Measurements from ENCODE around the gene PCSK4. TPM values are rescaled to one million over a fixed set of nuclear protein-coding genes. Genes with fewer than 3 reads are reported as not detected.

The PCSK4 gene
- total and polyA plus RNA-seq, 2 of the 4 experiments (the other 2 are of a cell fraction) = 0.72 to 1.7 TPM

GRCh38 chr19:1450735-1451731 lies 39.1 kb downstream of the PCSK4 start:
- intact Hi-C loops (cut with micrococcal nuclease) = no loop called here
- ChIA-PET CTCF (interaction anchor here (0.9 kb wide), 1 partner anchor 15 kb away, joined by 3 read pairs; no protein-coding TSS in a partner anchor), POLR2A (ENCODE audit: unreplicated experiment) (no interaction called here)
- H3K27me3 ChIP-seq (ENCODE audit: control insufficient read depth, insufficient read depth, low read length) = peaks cover 76% of the 10 kb centered on the region
- no peak overlapping the region for H2BK120ac ChIP-seq (ENCODE audit: low read depth, low read length)
- no peak overlapping the region for H4K91ac ChIP-seq (ENCODE audit: insufficient read depth, low read depth, low read length)
- H3K79me1 ChIP-seq (ENCODE audit: low read depth in 1 of 2, low read length in 2 of 2) = no peaks in the 10 kb centered on the region
- no peak overlapping the region for H3K14ac ChIP-seq (replicated peaks; ENCODE audit: low read depth, low read length)
- H3K36me3 ChIP-seq (ENCODE audit: control insufficient read depth, insufficient read depth, low read length) = no peaks in the 10 kb centered on the region
- ATAC-seq (ENCODE audit: low read depth) = no peak
- H3K18ac ChIP-seq (ENCODE audit: low read depth, low read length) = no peak overlapping the region
- no peak overlapping the region for H2BK5ac ChIP-seq (ENCODE audit: low read depth, low read length, poor library complexity, severe bottlenecking)
- no peak overlapping the region for H2AFZ ChIP-seq (replicated peaks; ENCODE audit: low read length, poor library complexity)
- dilution Hi-C loops (cut with HindIII; ENCODE audit: low sequenced_read_pairs, unreplicated experiment) = no loop called here
- H3K4me2 ChIP-seq (ENCODE audit: low read depth, low read length) = no peak overlapping the region
- in situ Hi-C loops (cut with MboI; ENCODE audit: low sequenced_read_pairs) = no loop called here
- no peaks in the 10 kb centered on the region for H3K9me3 ChIP-seq (ENCODE audit: control insufficient read depth, insufficient read depth, low read length)
- no peak overlapping the region for H2BK15ac ChIP-seq (ENCODE audit: low read depth, low read length)
- no peak overlapping the region for H3K56ac ChIP-seq (ENCODE audit: extremely low read depth, insufficient read depth, low read length)
- no peaks in the 10 kb centered on the region for H3K9me1 ChIP-seq (ENCODE audit: insufficient read depth, low read length)
- H2AK9ac ChIP-seq (replicated peaks; ENCODE audit: low read depth, low read length, poor library complexity) = no peak overlapping the region
- H4K20me1 ChIP-seq (ENCODE audit: insufficient read depth, low read length) = peaks cover 50% of the 10 kb centered on the region
- H3K27ac ChIP-seq (ENCODE audit: insufficient read depth, low read length) = no peak overlapping the region
- H4K5ac ChIP-seq (ENCODE audit: low read depth, low read length) = no peak overlapping the region
- BruUV-seq (replicated peaks) = no TSS peak
- no peak overlapping the region for H2AK5ac ChIP-seq (ENCODE audit: low read depth, low read length)
- no peaks in the 10 kb centered on the region; the same call in 1 of the 2 replicates for H3K4me1 ChIP-seq (ENCODE audit: control insufficient read depth, insufficient read depth, low read length)
- no peak overlapping the region for H3K9ac ChIP-seq (ENCODE audit: low read depth, low read length)
- no peak for DNase-seq
- no peak overlapping the region for H2BK20ac ChIP-seq (ENCODE audit: low read depth, low read length)
- no peak overlapping the region for H3K23ac ChIP-seq (ENCODE audit: low read depth, low read length)
- no peak overlapping the region for H3K4me3 ChIP-seq (ENCODE audit: insufficient read depth, low read depth, low read length)
- 37% methylated on average over 13 of the region's 22 CpGs; no CpG with 5 or more reads in 1 of the 2 experiments for WGBS, 2 experiments (ENCODE audit: extremely low coverage in 2 of 2, insufficient read length in 1 of 2)
- no peak overlapping the region for H4K8ac ChIP-seq (ENCODE audit: low read depth in 2 of 2, low read length in 2 of 2)
- no peak overlapping the region for H3K4ac ChIP-seq (ENCODE audit: low read depth, low read length)
- no peak for TF ChIP-seq SMC3 (IDR thresholded peaks at IDR 0.05; ENCODE audit: low read depth, low read length)
- no peak for TF ChIP-seq BHLHE40 (IDR thresholded peaks at IDR 0.05; ENCODE audit: low read depth, low read length)
- no peak for TF ChIP-seq USF2 (IDR thresholded peaks at IDR 0.05; ENCODE audit: low read depth, low read length)
- TF ChIP-seq MAFK (IDR thresholded peaks at IDR 0.05; ENCODE audit: low read depth, low read length) = no peak
- no peak for TF ChIP-seq MAZ (IDR thresholded peaks at IDR 0.05; ENCODE audit: borderline replicate concordance, low read depth, low read length)
- no peak for TF ChIP-seq NFE2L2 (IDR thresholded peaks at IDR 0.05; ENCODE audit: low read depth, low read length)
- no peak for TF ChIP-seq CHD1 (IDR thresholded peaks at IDR 0.05; ENCODE audit: low read depth, low read length)
- TF ChIP-seq CTCF (conservative IDR thresholded peaks at IDR 0.05; ENCODE audit: low read depth, low read length) = no peak
- TF ChIP-seq FOS (IDR thresholded peaks at IDR 0.05; ENCODE audit: low read depth, low read length) = no peak
- no peak for TF ChIP-seq CEBPB (IDR thresholded peaks at IDR 0.05; ENCODE audit: low read depth, low read length)
- TF ChIP-seq RCOR1 (IDR thresholded peaks at IDR 0.05; ENCODE audit: insufficient replicate concordance, low read length) = no peak
- TF ChIP-seq POLR2A (IDR thresholded peaks at IDR 0.05; ENCODE audit: low read depth, low read length) = no peak
- TF ChIP-seq RAD21 (IDR thresholded peaks at IDR 0.05; ENCODE audit: low read length) = no peak
- no peak for TF ChIP-seq MXI1 (IDR thresholded peaks at IDR 0.05; ENCODE audit: borderline replicate concordance, low read depth, low read length)

Data from IMR-90 (cell line).